Frontal cortex (tissue), 4 donors: ENCODE measurements around the gene ATP9A. TPM values are rescaled to one million over a fixed set of nuclear protein-coding genes. Genes with fewer than 3 reads are reported as not detected.

Experiments used
- DNase-seq, 2 donors: peaks; one replicate each; pipeline ENCODE4 v3.0.0; 2012; ENCODE audit warnings: low spot score in 2 of 2
- FAIRE-seq: peaks from 2 replicates; lab custom pipeline; 2012; peaks lifted over from hg19 to GRCh38; lab: Jason Lieb, UNC
- total RNA-seq: library from RNA; depleted of rRNA; stranded (reverse); fragments of >200 nt; gene quantifications from one replicate; pipeline ENCODE4 v1.2.3, GENCODE V29; 2014
- donor health status: control.
- donor health status: control.
- donor health status: control.

Gene ATP9A
- total RNA-seq, 1 donor from 2014 or later: 242 TPM

- DNase-seq (no peak), FAIRE-seq (no peak)
Measured at GRCh38 chr20:51613580-51613979, 154.6 kb downstream of the ATP9A start.

GRCh38 chr20:51612896-51613295 is 155.3 kb downstream of the ATP9A start:
- DNase-seq (no peak), FAIRE-seq (no peak)

DNA sequence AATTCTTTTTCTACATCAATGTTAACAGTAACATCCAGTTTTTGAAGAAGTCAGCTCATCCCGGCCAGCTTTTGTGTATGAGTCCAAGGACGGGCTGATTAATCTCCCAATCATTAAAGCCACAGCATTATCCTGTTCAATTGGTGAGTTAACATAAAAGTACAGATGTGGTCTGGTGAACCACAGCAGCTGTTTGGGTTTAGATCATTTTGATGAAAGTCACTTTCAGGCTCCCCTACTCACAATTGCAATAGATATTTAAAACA is 156.6 kb downstream of the ATP9A start:
- FAIRE-seq (no peak), DNase-seq (no peak)

DNA sequence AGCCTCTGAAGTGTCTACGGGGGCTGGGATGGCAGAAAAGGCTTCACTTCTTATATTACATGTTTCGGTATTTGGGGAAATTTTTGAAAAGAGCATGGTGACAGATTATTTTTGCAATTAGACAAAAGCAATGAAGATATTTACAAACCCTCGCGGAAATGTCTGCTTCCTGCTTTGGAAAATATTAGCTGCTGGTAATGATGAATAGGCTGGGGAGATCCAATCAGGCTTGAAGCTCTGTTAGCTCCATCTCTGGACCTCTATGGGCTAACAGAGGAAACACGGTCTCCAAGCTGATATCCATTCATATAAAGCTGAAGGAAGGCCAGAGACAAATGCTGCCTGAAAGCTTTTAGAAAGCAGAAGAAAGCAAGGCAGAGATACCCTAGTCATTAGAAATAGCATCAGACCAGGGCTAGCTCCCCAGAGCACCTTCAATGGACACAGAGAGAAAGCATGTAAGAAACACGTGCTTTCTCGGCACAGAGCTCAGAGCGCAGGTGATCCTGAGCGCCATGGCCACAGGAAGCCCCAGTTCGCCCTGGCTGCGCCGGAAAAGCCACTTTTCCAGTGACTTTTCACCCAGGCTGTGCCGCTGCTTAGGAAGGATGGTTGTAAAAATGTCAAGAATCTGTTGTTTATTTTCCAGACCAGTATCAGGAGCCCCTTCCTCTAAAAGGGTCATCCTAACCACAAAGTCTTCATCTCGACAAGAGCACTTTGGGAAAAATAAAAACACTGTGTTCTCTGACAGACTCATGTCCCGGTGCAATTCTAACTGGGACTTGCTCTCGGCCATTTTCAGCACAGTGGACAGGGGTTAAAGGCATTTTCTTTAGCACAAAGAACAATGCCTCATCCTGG is 157.2 kb downstream of the ATP9A start:
- no peak for FAIRE-seq

DNA sequence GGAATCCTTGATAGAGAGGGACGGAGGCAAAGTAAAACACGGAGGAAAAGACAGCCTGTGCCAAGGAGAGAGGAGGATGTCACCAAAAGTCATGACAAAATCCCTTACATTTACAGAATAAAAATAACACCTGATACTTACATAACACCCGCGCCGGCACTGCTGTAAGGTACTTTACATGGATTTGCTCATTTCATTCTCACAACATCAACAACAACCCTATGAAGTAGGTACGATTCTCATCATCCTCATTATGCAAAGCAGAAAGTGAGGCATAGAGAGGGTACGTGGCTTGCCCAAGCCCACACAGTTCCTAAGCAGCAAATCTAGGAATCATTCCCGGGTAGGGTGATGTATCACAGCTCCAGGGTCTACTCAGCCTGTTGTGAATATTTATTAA is 158.1 kb downstream of the ATP9A start:
- no peak for FAIRE-seq
- DNase-seq: no peak

More for the DNA sequence above, 157.2 kb downstream of the ATP9A start:
- no peak for DNase-seq

DNA sequence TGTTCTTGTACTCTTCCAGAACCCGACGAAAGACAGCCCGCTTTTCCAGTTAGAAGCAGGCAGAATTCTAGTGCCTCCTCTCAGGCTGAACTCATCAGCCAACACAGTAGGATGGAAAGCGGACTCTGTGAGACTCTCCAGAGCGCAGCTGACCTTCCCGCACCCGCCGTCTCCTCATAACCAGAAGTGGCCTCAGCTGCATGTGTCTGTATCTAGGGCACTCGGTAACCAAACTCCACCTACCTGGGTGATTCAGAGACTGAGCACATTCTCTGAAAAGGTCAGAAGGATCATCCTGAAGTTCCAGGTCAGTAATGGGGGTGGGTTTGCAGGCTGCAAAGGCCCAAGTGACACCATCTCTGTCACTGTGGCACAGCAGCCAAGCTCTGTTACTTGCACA is 158.9 kb downstream of the ATP9A start:
- DNase-seq: no peak
- no peak for FAIRE-seq

DNA sequence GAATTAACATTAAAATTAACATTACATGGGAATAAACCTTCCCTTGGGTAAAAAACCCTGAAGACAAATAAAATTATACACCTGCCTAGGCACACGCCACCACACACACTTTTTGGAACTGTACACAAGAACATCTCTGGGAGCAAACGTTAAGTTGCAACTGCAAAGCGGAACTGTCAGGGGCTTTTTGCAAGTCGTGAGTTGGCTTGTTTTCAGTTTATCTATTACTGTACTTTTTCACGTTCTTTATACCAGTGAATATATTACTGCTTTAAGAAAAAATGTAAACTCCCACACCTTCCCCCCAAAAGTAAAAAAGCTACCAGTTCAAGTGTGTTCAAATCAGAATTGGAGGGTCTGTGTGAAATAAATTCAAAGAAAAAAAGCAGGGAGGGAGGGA is 160.1 kb downstream of the ATP9A start:
- DNase-seq: no peak
- FAIRE-seq: no peak

GRCh38 chr20:51607170-51607569 is 161.0 kb downstream of the ATP9A start:
- no peak for DNase-seq
- FAIRE-seq: no peak

DNA sequence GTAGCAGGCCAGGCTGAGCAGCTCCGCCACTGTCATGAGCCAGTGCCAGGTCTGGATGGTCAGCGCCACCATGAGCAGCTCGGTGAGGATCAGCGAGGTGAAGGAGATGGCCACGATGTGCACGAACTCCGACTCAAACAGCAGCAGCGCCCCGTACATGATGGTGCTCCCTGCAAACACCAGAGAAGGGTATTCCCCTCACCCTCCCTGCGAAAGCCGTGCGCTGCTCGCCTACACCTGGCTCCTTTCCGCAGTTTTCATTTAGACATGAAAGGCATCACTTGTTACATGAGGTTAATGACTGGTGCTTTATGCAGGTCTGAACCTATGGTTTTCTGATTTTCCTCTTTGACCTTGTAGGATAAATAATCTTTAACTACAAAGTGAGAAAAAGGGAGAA is 163.3 kb downstream of the ATP9A start:
- no peak for FAIRE-seq

DNA sequence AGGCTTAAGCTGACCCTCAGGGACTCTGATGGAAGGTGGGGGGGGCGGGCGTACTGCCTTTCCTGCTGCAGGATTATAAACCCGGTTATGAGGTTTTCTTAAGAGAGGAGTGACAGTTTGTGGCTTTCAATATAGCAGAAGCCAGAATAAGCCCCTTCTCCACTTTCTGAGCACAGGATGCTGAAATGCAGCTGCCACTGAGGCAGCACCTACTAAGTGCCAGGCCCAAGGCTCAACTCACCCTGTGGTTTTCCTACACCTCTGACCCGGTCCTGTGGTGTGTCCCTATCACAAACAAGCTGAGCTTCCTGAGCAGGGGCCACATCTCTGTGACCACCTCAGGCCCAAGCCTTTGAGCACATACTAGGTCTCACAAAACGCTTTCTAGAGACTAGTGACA is 166.1 kb downstream of the ATP9A start:
- DNase-seq (no peak), FAIRE-seq (no peak)

More for the DNA sequence above, 163.3 kb downstream of the ATP9A start:
- DNase-seq: no peak

- DNase-seq: no peak
- no peak for FAIRE-seq
Measured at GRCh38 chr20:51600950-51601349, 167.2 kb downstream of the ATP9A start.

- FAIRE-seq: no peak
- no peak for DNase-seq
Measured at GRCh38 chr20:51600016-51600420, 168.2 kb downstream of the ATP9A start.

- no peak for DNase-seq
- FAIRE-seq: no peak
Measured at GRCh38 chr20:51598556-51598955, 169.6 kb downstream of the ATP9A start.

GRCh38 chr20:51597389-51598231 is 170.6 kb downstream of the ATP9A start:
- DNase-seq (no peak), FAIRE-seq (no peak)

GRCh38 chr20:51596668-51597388 is 171.4 kb downstream of the ATP9A start:
- DNase-seq: no peak

GRCh38 chr20:51595744-51596143 is 172.4 kb downstream of the ATP9A start:
- no peak for DNase-seq

More at GRCh38 chr20:51596668-51597388, 171.4 kb downstream of the ATP9A start:
- no peak for FAIRE-seq

DNA sequence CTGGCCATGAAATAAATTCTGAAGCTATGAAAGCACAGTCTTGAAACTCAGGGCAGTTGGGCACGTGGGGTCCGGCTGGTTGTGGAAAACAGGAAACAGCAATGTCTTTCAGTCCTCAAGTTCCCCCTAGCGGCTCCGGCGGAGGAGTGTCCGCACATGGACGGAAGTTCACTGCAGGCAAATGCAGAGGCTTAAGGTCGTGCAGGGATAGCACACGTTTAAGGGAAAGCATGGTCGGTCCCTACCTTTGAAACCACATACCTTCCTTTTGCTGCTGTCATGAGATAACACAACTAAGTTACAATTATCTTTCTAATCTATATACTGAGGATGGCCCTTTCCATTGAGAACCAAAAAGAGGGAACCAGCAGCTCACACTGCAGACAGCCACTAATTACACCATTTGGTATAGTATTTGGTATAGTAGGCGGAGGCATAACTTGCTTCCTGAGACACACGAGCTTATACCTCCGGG is 173.1 kb downstream of the ATP9A start:
- FAIRE-seq (no peak), DNase-seq (peak; percentile 63 to 78)

More at GRCh38 chr20:51595744-51596143, 172.4 kb downstream of the ATP9A start:
- no peak for FAIRE-seq

DNA sequence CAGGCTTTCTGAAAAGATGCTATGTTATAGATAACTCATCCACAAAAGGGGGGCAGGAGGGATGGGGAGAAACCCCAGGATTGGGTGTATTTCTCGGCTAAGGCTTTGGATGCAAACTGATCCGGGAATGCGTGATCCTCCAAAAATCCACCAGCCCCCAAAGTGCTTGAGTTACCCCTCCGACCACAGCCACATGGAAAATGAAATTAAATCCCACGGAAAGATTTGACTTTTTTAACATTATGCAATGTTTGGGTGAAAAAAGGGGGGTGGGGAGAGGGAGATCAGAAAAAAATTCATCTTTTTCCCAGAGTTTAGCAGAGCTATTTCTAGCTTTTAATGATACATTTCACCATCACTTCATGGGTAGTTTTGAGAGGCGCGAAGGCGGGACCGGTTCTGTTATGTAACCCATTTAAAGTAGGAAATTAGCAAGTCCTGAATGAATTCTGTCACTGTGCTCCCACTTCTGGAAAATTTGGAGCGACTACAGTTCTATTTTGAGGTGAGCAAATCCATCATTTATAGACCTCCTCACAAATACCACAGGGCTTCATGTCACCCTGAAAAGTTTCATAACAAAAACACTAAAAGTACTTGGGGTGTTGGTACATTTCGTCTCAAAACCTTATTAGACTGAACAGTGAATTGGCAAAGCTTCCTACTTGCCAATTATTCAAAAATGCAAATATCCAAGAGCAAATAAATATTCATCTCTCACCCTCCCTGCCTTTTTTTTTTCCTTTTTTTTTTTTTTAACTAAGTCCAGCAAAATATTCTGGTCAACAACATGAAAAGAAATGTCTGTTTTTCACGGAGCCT is 173.7 kb downstream of the ATP9A start:
- DNase-seq: peak in 1 of 2 donors; percentile 36
- no peak for FAIRE-seq

- FAIRE-seq: no peak
Measured at GRCh38 chr20:51593584-51593983, 174.6 kb downstream of the ATP9A start.

More at GRCh38 chr20:51593584-51593983, 174.6 kb downstream of the ATP9A start:
- no peak for DNase-seq
